Sigmoid colon (tissue), 4 donors: Measurements from ENCODE around the gene ATP5F1D.
A peak's percentile ranks its signal among the peaks of the same experiment; 100 is the strongest.

Experiments used
- POLR2A ChIP-seq, 2 donors: fragments of 450-650 bp; IDR thresholded peaks; one replicate each; pipeline ENCODE4 v1.6.1; 2016; ENCODE audit warnings: antibody characterized with exemption in 2 of 2, mild to moderate bottlenecking in 2 of 2, moderate library complexity in 2 of 2
- POLR2AphosphoS5 ChIP-seq, 4 donors: sonication (generic); formaldehyde crosslinking; IDR thresholded peaks; one replicate each; pipeline ENCODE4 v1.6.1; 2017; ENCODE audit warnings: antibody characterized with exemption in 4 of 4
- TF ChIP-seq, protein P1 (sequence below), 4 experiments: fragments of 450-650 bp in 3 of 4; fragments of 200-600 bp in 1 of 4; IDR thresholded peaks; one replicate each; pipeline ENCODE4 v1.5.1; 2016 to 2019; ENCODE audit warnings: antibody characterized with exemption in 4 of 4, mild to moderate bottlenecking in 3 of 4, moderate library complexity in 2 of 4

DNA sequence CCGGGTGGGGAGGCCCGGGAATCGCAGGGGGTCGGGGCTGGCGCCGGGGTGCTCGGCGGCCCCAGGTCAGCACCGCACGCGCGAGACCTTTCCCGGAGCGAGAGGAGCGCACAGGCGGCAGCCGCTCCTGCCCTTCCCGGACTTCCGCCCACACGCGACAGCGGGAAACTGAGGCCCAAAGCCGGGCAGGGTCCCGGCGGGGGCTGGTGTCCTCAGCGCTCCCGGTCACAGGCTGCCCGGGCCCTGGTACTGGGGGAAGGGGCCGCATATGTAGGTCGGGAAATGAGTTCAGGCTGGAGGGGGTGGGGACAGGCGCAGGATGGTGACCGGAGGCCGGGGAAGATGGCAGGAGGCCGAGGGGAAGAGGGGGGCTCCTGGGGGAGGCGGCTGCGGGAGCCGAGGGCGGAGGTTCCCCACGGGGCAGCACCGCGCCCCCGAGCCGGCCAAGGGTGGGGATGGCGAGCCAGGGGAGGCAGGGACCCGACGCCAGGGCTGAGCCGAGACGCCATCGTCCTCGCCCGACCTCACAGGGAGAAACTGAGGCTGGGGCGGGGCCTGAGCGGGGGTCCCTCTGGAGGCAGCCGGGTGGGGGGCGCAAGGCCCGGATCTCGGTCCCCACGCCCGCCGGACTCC is 4.4 kb upstream of the ATP5F1D start:
- TF ChIP-seq, protein P1, sequence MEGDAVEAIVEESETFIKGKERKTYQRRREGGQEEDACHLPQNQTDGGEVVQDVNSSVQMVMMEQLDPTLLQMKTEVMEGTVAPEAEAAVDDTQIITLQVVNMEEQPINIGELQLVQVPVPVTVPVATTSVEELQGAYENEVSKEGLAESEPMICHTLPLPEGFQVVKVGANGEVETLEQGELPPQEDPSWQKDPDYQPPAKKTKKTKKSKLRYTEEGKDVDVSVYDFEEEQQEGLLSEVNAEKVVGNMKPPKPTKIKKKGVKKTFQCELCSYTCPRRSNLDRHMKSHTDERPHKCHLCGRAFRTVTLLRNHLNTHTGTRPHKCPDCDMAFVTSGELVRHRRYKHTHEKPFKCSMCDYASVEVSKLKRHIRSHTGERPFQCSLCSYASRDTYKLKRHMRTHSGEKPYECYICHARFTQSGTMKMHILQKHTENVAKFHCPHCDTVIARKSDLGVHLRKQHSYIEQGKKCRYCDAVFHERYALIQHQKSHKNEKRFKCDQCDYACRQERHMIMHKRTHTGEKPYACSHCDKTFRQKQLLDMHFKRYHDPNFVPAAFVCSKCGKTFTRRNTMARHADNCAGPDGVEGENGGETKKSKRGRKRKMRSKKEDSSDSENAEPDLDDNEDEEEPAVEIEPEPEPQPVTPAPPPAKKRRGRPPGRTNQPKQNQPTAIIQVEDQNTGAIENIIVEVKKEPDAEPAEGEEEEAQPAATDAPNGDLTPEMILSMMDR (IDR thresholded peaks at IDR 0.05) = no peak
- TF ChIP-seq POLR2AphosphoS5 (IDR thresholded peaks at IDR 0.05) (peak in 1 of 4 donors; percentile 26), POLR2A (IDR thresholded peaks at IDR 0.05) (no peak)
